Fibroblast of pulmonary artery (primary cell): ENCODE measurements around the gene HLA-DQB2.
"Not testable (repeated sequence)": the region's sequence is repeated elsewhere in the genome, so short reads cannot be mapped to it uniquely, and the experiment has no call there.

Source experiments
- DNase-seq: peaks from one replicate; pipeline ENCODE4 v3.0.0-alpha.2; 2010; ENCODE audit warnings: low read depth
- H3K4me3 ChIP-seq: replicated peaks from 2 replicates; pipeline ENCODE4 v1.5.1; 2011; ENCODE audit warnings: low read depth, mild to moderate bottlenecking, control low read depth, low read length, moderate library complexity
- CTCF ChIP-seq: IDR thresholded peaks from 2 replicates; pipeline ENCODE4 v1.5.1; 2011; ENCODE audit warnings: mild to moderate bottlenecking, control low read depth, low read length, inconsistent platforms; ENCODE audit errors: missing control alignments

Gene HLA-DQB2

GRCh38 chr6:32796848-32797776, 33.8 kb upstream of the HLA-DQB2 start:
- H3K4me3 ChIP-seq: peak overlapping the region; percentile 27
- TF ChIP-seq CTCF: peak; percentile 72
- DNase-seq: peak; percentile 75

GRCh38 chr6:32794510-32794909, 31.2 kb upstream of the HLA-DQB2 start:
- TF ChIP-seq CTCF: no peak
- no peak overlapping the region for H3K4me3 ChIP-seq
- no peak for DNase-seq

- no peak for TF ChIP-seq CTCF
- no peak for DNase-seq
- no peak overlapping the region for H3K4me3 ChIP-seq
Observed at GRCh38 chr6:32792901-32793435, 29.6 kb upstream of the HLA-DQB2 start.

GRCh38 chr6:32790306-32790705, 27.0 kb upstream of the HLA-DQB2 start:
- DNase-seq: no peak
- H3K4me3 ChIP-seq: no peak overlapping the region
- TF ChIP-seq CTCF: no peak

- no peak overlapping the region for H3K4me3 ChIP-seq
- peak; percentile 70 for DNase-seq
- peak; percentile 72 for TF ChIP-seq CTCF
Observed at GRCh38 chr6:32785781-32786533, 22.6 kb upstream of the HLA-DQB2 start.

- H3K4me3 ChIP-seq, DNase-seq: not testable (repeated sequence)
Observed at GRCh38 chr6:32782923-32783322, 19.6 kb upstream of the HLA-DQB2 start.

- no peak for DNase-seq
- TF ChIP-seq CTCF: no peak
- H3K4me3 ChIP-seq: no peak overlapping the region
Observed at GRCh38 chr6:32779036-32779435, 15.7 kb upstream of the HLA-DQB2 start.
